GM12891 (cell line): ENCODE data around the gene ESCO1.

Experiments used
- POLR2A ChIP-seq: IDR thresholded peaks from 2 replicates; pipeline ENCODE4 v1.6.1; 2011; ENCODE audit warnings: low read depth, low read length, control low read depth
- TAF1 ChIP-seq: IDR thresholded peaks from 2 replicates; pipeline ENCODE4 v1.6.1; 2011; ENCODE audit warnings: low read depth, low read length, control low read depth

- no peak for TF ChIP-seq POLR2A
- no peak for TF ChIP-seq TAF1
Measured at GRCh38 chr18:21481739-21482138, 118.8 kb downstream of the ESCO1 start.
